Endodermal cell (in vitro differentiated cells): ENCODE results near the gene GAS7. TPM values are rescaled to one million over a fixed set of nuclear protein-coding genes. Genes with fewer than 3 reads are reported as not detected.

Experiments used
- DNase-seq: peaks from one replicate; pipeline ENCODE4 v3.0.0-alpha.2; 2017
- H3K27ac ChIP-seq: 2 replicates; pipeline ENCODE4 v1.5.1; 2013; ENCODE audit warnings: mild to moderate bottlenecking, low read depth, low read length, moderate library complexity
- H3K27me3 ChIP-seq: 2 replicates; pipeline ENCODE4 v1.6.1; 2013; ENCODE audit warnings: mild to moderate bottlenecking, low read length, moderate library complexity; ENCODE audit not compliant: insufficient read depth, control insufficient read depth, poor library complexity, severe bottlenecking
- H3K36me3 ChIP-seq: 2 replicates; pipeline ENCODE4 v1.7.0; 2013; ENCODE audit warnings: mild to moderate bottlenecking, low read length, moderate library complexity; ENCODE audit not compliant: control insufficient read depth, insufficient read depth
- H3K4me1 ChIP-seq: one replicate; pipeline ENCODE4 v1.7.0; 2013; ENCODE audit warnings: low read length; ENCODE audit not compliant: control insufficient read depth, insufficient read depth
- H3K4me3 ChIP-seq: 2 replicates; pipeline ENCODE4 v1.5.1; 2013; ENCODE audit warnings: mild to moderate bottlenecking, low read length, moderate library complexity
- H3K9ac ChIP-seq: 2 replicates; pipeline ENCODE4 v1.6.1; 2013; ENCODE audit warnings: mild to moderate bottlenecking, low read length, moderate library complexity; ENCODE audit not compliant: poor library complexity, severe bottlenecking; ENCODE audit errors: extremely low read depth
- H3K9me3 ChIP-seq: 2 replicates; pipeline ENCODE4 v1.6.1; 2013; ENCODE audit warnings: mild to moderate bottlenecking, low read length, moderate library complexity; ENCODE audit not compliant: control insufficient read depth
- H3K27ac Mint-ChIP-seq: 2 replicates; pipeline ENCODE4 v1.8.0; 2020; ENCODE audit warnings: mixed read lengths
- H3K27me3 Mint-ChIP-seq: 2 replicates; pipeline ENCODE4 v1.8.0; 2021; ENCODE audit warnings: mild to moderate bottlenecking, mixed read lengths; ENCODE audit not compliant: insufficient read depth
- H3K36me3 Mint-ChIP-seq: 2 replicates; pipeline ENCODE4 v1.8.0; 2020; ENCODE audit warnings: low read depth, mixed read lengths
- H3K4me1 Mint-ChIP-seq: 2 replicates; pipeline ENCODE4 v1.8.0; 2020; ENCODE audit warnings: mixed read lengths
- H3K4me3 Mint-ChIP-seq: 2 replicates; pipeline ENCODE4 v1.8.0; 2020; ENCODE audit warnings: mild to moderate bottlenecking, moderate library complexity, mixed read lengths
- H3K9me3 Mint-ChIP-seq: 2 replicates; pipeline ENCODE4 v1.8.0; 2020; ENCODE audit warnings: mild to moderate bottlenecking, mixed read lengths
- CTCF ChIP-seq: fragments of 200-600 bp; sonication (generic); conservative IDR thresholded peaks from 2 replicates; pipeline ENCODE4 v1.5.0; 2021; ENCODE audit warnings: antibody characterized with exemption, mild to moderate bottlenecking
- WGBS, 2 experiments: methylation state at CpG; one replicate each; pipeline versions ENCODE4 v1.1.5 to v1.1.7; 2013; ENCODE audit warnings: missing lambda C conversion rate in 2 of 2, mixed read lengths in 1 of 2; ENCODE audit not compliant: insufficient coverage in 1 of 2, insufficient read length in 1 of 2; 5-methylcytosine and 5-hydroxymethylcytosine counted together
- total RNA-seq, 2 donors: library from RNA; stranded (reverse); fragmentation: NEBNext Ultra II Directional in 1 of 2; extraction: Animal tissue kit (Norgen Biotek cat#: 25700) in 1 of 2; gene quantifications; 2 replicates in 1 of 2; 3 replicates in 1 of 2; pipeline ENCODE4 v1.2.1, GENCODE V29; 2021

GAS7 gene
- total RNA-seq, 2 donors from 2014 or later: 8.6 to 14.7 TPM

GRCh38 chr17:10118788-10119130 is 79.6 kb downstream of the GAS7 start:
- peak; percentile 53 for DNase-seq
- Histone ChIP-seq H3K27ac (no peak overlapping the region), H3K4me3 (no peak overlapping the region), H3K4me1 (no peaks in the 10 kb centered on the region), H3K27me3 (no peaks in the 10 kb centered on the region), H3K9me3 (peaks cover 4% of the 10 kb centered on the region), H3K9ac (no peak overlapping the region), H3K36me3 (no peaks in the 10 kb centered on the region)
- Mint-ChIP-seq H3K4me3 (no peak overlapping the region), H3K9me3 (peaks cover 13% of the 10 kb centered on the region), H3K4me1 (peaks cover 46% of the 10 kb centered on the region), H3K27me3 (no peaks in the 10 kb centered on the region), H3K36me3 (no peaks in the 10 kb centered on the region), H3K27ac (peak overlapping the region; percentile 65)
- no peak for TF ChIP-seq CTCF
- 93 to 95% methylated on average over 5 of the region's 5 CpGs for WGBS, 2 experiments

GRCh38 chr17:10117581-10118001 is 80.8 kb downstream of the GAS7 start:
- WGBS, 2 experiments: 70 to 88% methylated on average over 1 to 7 of the region's 7 CpGs
- Mint-ChIP-seq H3K27me3 (no peaks in the 10 kb centered on the region), H3K4me3 (no peak overlapping the region), H3K36me3 (no peaks in the 10 kb centered on the region), H3K4me1 (peaks cover 46% of the 10 kb centered on the region), H3K9me3 (peaks cover 13% of the 10 kb centered on the region), H3K27ac (peak overlapping the region; percentile 91)
- Histone ChIP-seq H3K4me3 (no peak overlapping the region), H3K27ac (no peak overlapping the region), H3K4me1 (no peaks in the 10 kb centered on the region), H3K9me3 (peaks cover 4% of the 10 kb centered on the region), H3K9ac (no peak overlapping the region), H3K36me3 (no peaks in the 10 kb centered on the region), H3K27me3 (no peaks in the 10 kb centered on the region)
- peak; percentile 47 for TF ChIP-seq CTCF
- peak; percentile 89 for DNase-seq

GRCh38 chr17:10116753-10117420 is 81.5 kb downstream of the GAS7 start:
- no peaks in the 10 kb centered on the region for H3K27me3 ChIP-seq
- H3K4me3 Mint-ChIP-seq: no peak overlapping the region
- H3K9me3 ChIP-seq: peaks cover 4% of the 10 kb centered on the region
- no peak overlapping the region for H3K9ac ChIP-seq
- H3K9me3 Mint-ChIP-seq: peaks cover 13% of the 10 kb centered on the region
- peak; percentile 47 for DNase-seq
- H3K4me3 ChIP-seq: no peak overlapping the region
- WGBS, 2 experiments: 88 to 100% methylated on average over 3 to 5 of the region's 5 CpGs
- H3K27ac Mint-ChIP-seq: peak overlapping the region; percentile 91
- no peak for TF ChIP-seq CTCF
- H3K27ac ChIP-seq: no peak overlapping the region
- H3K36me3 Mint-ChIP-seq: no peaks in the 10 kb centered on the region
- no peaks in the 10 kb centered on the region for H3K36me3 ChIP-seq
- H3K4me1 Mint-ChIP-seq: peaks cover 39% of the 10 kb centered on the region
- H3K4me1 ChIP-seq: no peaks in the 10 kb centered on the region
- no peaks in the 10 kb centered on the region for H3K27me3 Mint-ChIP-seq
